HFF-Myc (cell line): ENCODE measurements around the gene ITPKB.

Source experiments
- DNase-seq: peaks from one replicate; pipeline ENCODE4 v3.0.0-alpha.2; 2011; ENCODE audit warnings: low read depth; ENCODE audit errors: extremely low read depth
- H3K4me3 ChIP-seq: replicated peaks from 2 replicates; pipeline ENCODE4 v1.5.1; 2011; ENCODE audit warnings: low read depth, mild to moderate bottlenecking, control low read depth, low read length
- CTCF ChIP-seq: IDR thresholded peaks from 2 replicates; pipeline ENCODE4 v1.5.1; 2012; ENCODE audit warnings: mild to moderate bottlenecking, low read depth, low read length, control low read depth; ENCODE audit errors: missing control alignments

The ITPKB gene

GRCh38 chr1:226736001-226736907 lies 2.8 kb downstream of the ITPKB start:
- peak overlapping the region; percentile 77 for H3K4me3 ChIP-seq
- TF ChIP-seq CTCF: no peak
- no peak for DNase-seq

- no peak for TF ChIP-seq CTCF
- no peak for DNase-seq
- H3K4me3 ChIP-seq: no peak overlapping the region; the same call in 1 of the 2 replicates
Measured at GRCh38 chr1:226735576-226735975, 3.5 kb downstream of the ITPKB start.

- TF ChIP-seq CTCF: no peak
- H3K4me3 ChIP-seq: no peak overlapping the region
- no peak for DNase-seq
Measured at GRCh38 chr1:226734611-226735153, 4.4 kb downstream of the ITPKB start.

GRCh38 chr1:226733876-226734275 lies 5.2 kb downstream of the ITPKB start:
- no peak for DNase-seq
- TF ChIP-seq CTCF: no peak
- H3K4me3 ChIP-seq: no peak overlapping the region

- DNase-seq: no peak
- TF ChIP-seq CTCF: no peak
- no peak overlapping the region for H3K4me3 ChIP-seq
Measured at GRCh38 chr1:226733304-226733703, 5.8 kb downstream of the ITPKB start.

GRCh38 chr1:226732856-226733291 lies 6.2 kb downstream of the ITPKB start:
- no peak for DNase-seq
- TF ChIP-seq CTCF: no peak
- no peak overlapping the region for H3K4me3 ChIP-seq
